AG04450 (cell line): ENCODE measurements around the gene NFAT5. TPM values are rescaled to one million over a fixed set of nuclear protein-coding genes. Genes with fewer than 3 reads are reported as not detected.
"Not testable (repeated sequence)": the region's sequence is repeated elsewhere in the genome, so short reads cannot be mapped to it uniquely, and the experiment has no call there.

Experiments
- CTCF ChIA-PET: fragments of 300-600, 350-600 bp; formaldehyde crosslinking; extraction: SDS; loops from one replicate; lab custom pipeline; 2022; ENCODE audit warnings: antibody characterized with exemption, inconsistent platforms; lab: Charles Lee
- POLR2A ChIA-PET: fragments of 350-600 bp; formaldehyde crosslinking; extraction: SDS; loops from one replicate; lab custom pipeline; 2021; ENCODE audit warnings: antibody characterized with exemption, inconsistent platforms; lab: Yijun Ruan, JAX
- DNase-seq: peaks from one replicate; pipeline ENCODE4 v3.0.0-alpha.2; 2011; ENCODE audit warnings: low read depth, low spot score
- H3K27ac ChIP-seq: one replicate; pipeline ENCODE4 v1.5.1; 2012; ENCODE audit warnings: low read depth, low read length, control low read depth
- H3K27me3 ChIP-seq: one replicate; pipeline ENCODE4 v1.6.0; 2012; ENCODE audit warnings: low read length; ENCODE audit not compliant: control insufficient read depth, insufficient read depth
- H3K4me3 ChIP-seq: 2 replicates; pipeline ENCODE4 v1.5.1; 2011; ENCODE audit warnings: mild to moderate bottlenecking, low read depth, low read length, control low read depth
- H3K9me3 ChIP-seq: 2 replicates; pipeline ENCODE4 v1.5.1; 2012; ENCODE audit warnings: low read length; ENCODE audit not compliant: control insufficient read depth, insufficient read depth
- CTCF ChIP-seq: IDR thresholded peaks from 2 replicates; pipeline ENCODE4 v1.5.1; 2011; ENCODE audit warnings: low read depth, low read length, control low read depth, inconsistent platforms
- polyA plus RNA-seq: library from polyadenylated mRNA; depleted of rRNA; stranded (reverse); fragments of >200 nt; gene quantifications from 2 replicates; pipeline ENCODE4 v1.2.3, GENCODE V29; 2011

Gene NFAT5
- polyA plus RNA-seq, 1 experiment: 36.9 TPM

GRCh38 chr16:69620573-69620972, 54.8 kb downstream of the NFAT5 start:
- no peak for DNase-seq
- ChIA-PET POLR2A (no interaction called here), CTCF (interaction anchor here (0.6 to 0.7 kb wide), 2 partner anchors 60 to 231 kb away, joined by 4 to 8 read pairs; no protein-coding TSS in a partner anchor)
- H3K9me3 ChIP-seq: no peaks in the 10 kb centered on the region
- H3K27me3 ChIP-seq: no peaks in the 10 kb centered on the region
- no peak for TF ChIP-seq CTCF
- H3K27ac ChIP-seq: no peak overlapping the region
- H3K4me3 ChIP-seq: no peak overlapping the region

- H3K9me3 ChIP-seq: no peaks in the 10 kb centered on the region
- H3K27ac ChIP-seq: no peak overlapping the region
- CTCF ChIA-PET: interaction anchor here (0.6 to 0.8 kb wide), 3 partner anchors 60 to 232 kb away, joined by 4 to 8 read pairs (median 5); no protein-coding TSS in a partner anchor
- no peak overlapping the region for H3K4me3 ChIP-seq
- TF ChIP-seq CTCF: no peak
- POLR2A ChIA-PET: no interaction called here
- no peaks in the 10 kb centered on the region for H3K27me3 ChIP-seq
- no peak for DNase-seq
Measured at GRCh38 chr16:69621225-69621624, 55.5 kb downstream of the NFAT5 start.

GRCh38 chr16:69626256-69626655, 60.5 kb downstream of the NFAT5 start:
- no peak overlapping the region for H3K4me3 ChIP-seq
- no peak for TF ChIP-seq CTCF
- H3K27ac ChIP-seq: no peak overlapping the region
- DNase-seq: no peak
- no peaks in the 10 kb centered on the region for H3K9me3 ChIP-seq
- H3K27me3 ChIP-seq: no peaks in the 10 kb centered on the region
- POLR2A ChIA-PET: no interaction called here
- CTCF ChIA-PET: no interaction called here

- no peaks in the 10 kb centered on the region for H3K27me3 ChIP-seq
- no peak for TF ChIP-seq CTCF
- POLR2A ChIA-PET: no interaction called here
- H3K27ac ChIP-seq: no peak overlapping the region
- peaks cover 9% of the 10 kb centered on the region for H3K9me3 ChIP-seq
- DNase-seq: no peak
- no peak overlapping the region for H3K4me3 ChIP-seq
- CTCF ChIA-PET: no interaction called here
Measured at GRCh38 chr16:69632828-69633227, 67.1 kb downstream of the NFAT5 start.

GRCh38 chr16:69633375-69633774, 67.6 kb downstream of the NFAT5 start:
- peaks cover 9% of the 10 kb centered on the region for H3K9me3 ChIP-seq
- CTCF ChIA-PET: no interaction called here
- no peak overlapping the region for H3K4me3 ChIP-seq
- no peak for DNase-seq
- POLR2A ChIA-PET: no interaction called here
- no peaks in the 10 kb centered on the region for H3K27me3 ChIP-seq
- no peak for TF ChIP-seq CTCF
- no peak overlapping the region for H3K27ac ChIP-seq

- CTCF ChIA-PET, POLR2A ChIA-PET, H3K4me3 ChIP-seq, H3K27me3 ChIP-seq, H3K9me3 ChIP-seq, H3K27ac ChIP-seq, DNase-seq: not testable (repeated sequence)
Measured at GRCh38 chr16:69636563-69637146, 70.9 kb downstream of the NFAT5 start.

GRCh38 chr16:69637206-69637865, 71.6 kb downstream of the NFAT5 start:
- CTCF ChIA-PET, H3K27me3 ChIP-seq, H3K9me3 ChIP-seq, DNase-seq, H3K27ac ChIP-seq, POLR2A ChIA-PET, H3K4me3 ChIP-seq: not testable (repeated sequence)

- H3K4me3 ChIP-seq, H3K27ac ChIP-seq, H3K9me3 ChIP-seq, H3K27me3 ChIP-seq, CTCF ChIA-PET, POLR2A ChIA-PET, DNase-seq: not testable (repeated sequence)
Measured at GRCh38 chr16:69643997-69644396, 78.2 kb downstream of the NFAT5 start.
